Breast epithelium (tissue), 3 donors: ENCODE results near the gene FHIT.

Source experiments
- CTCF ChIP-seq, 3 donors: fragments of 450-650 bp; IDR thresholded peaks; one replicate each; pipeline ENCODE4 v1.5.1; 2016 to 2017; ENCODE audit warnings: antibody characterized with exemption in 3 of 3, mild to moderate bottlenecking in 3 of 3, moderate library complexity in 3 of 3
- POLR2A ChIP-seq: fragments of 450-650 bp; IDR thresholded peaks from one replicate; pipeline ENCODE4 v1.6.1; 2016; ENCODE audit warnings: antibody characterized with exemption, mild to moderate bottlenecking, moderate library complexity
- POLR2AphosphoS5 ChIP-seq, 3 donors: sonication (generic); formaldehyde crosslinking; IDR thresholded peaks; one replicate each; pipeline ENCODE4 v1.6.1; 2017; ENCODE audit warnings: antibody characterized with exemption in 3 of 3

- no peak for TF ChIP-seq CTCF (IDR thresholded peaks at IDR 0.05)
- TF ChIP-seq POLR2A, result no peak
- TF ChIP-seq POLR2AphosphoS5 (IDR thresholded peaks at IDR 0.05), result no peak
Measured at GRCh38 chr3:60393946-60394345, 857.3 kb downstream of the FHIT start.
